SK-N-SH treated with all-trans-retinoic acid at 6 μM for 48 hours (cell line): ENCODE measurements around the gene TMEM184A.

Experiments used
- ARNTL ChIP-seq: fragments of 450-650 bp; formaldehyde crosslinking; IDR thresholded peaks from 2 replicates; pipeline ENCODE4 v1.5.0; 2020; ENCODE audit warnings: low read depth, mild to moderate bottlenecking, moderate library complexity, borderline replicate concordance
- RARB ChIP-seq: fragments of 250-450 bp; sonication (Bioruptor Pico); IDR thresholded peaks from 2 replicates; pipeline ENCODE4 v1.8.0; 2021; ENCODE audit warnings: mild to moderate bottlenecking, moderate library complexity
- SNAI2 ChIP-seq: fragments of 250-450 bp; sonication (Bioruptor Pico); IDR thresholded peaks from 2 replicates; pipeline ENCODE4 v1.5.0; 2020; ENCODE audit warnings: mild to moderate bottlenecking, moderate library complexity
- TCF4 ChIP-seq: fragments of 250-450 bp; sonication (Bioruptor Pico); IDR thresholded peaks from 2 replicates; pipeline ENCODE4 v1.8.0; 2021; ENCODE audit warnings: mild to moderate bottlenecking, moderate library complexity, borderline replicate concordance
- TOX ChIP-seq: fragments of 250-450 bp; sonication (Bioruptor Pico); IDR thresholded peaks from 2 replicates; pipeline ENCODE4 v1.8.0; 2021; ENCODE audit warnings: mild to moderate bottlenecking, moderate library complexity, borderline replicate concordance
- ZC3H10 ChIP-seq: fragments of 250-450 bp; sonication (Bioruptor Pico); IDR thresholded peaks from 2 replicates; pipeline ENCODE4 v1.5.1; 2021; ENCODE audit warnings: mild to moderate bottlenecking, moderate library complexity
- ZNF70 ChIP-seq: fragments of 450-650 bp; formaldehyde crosslinking; IDR thresholded peaks from 2 replicates; pipeline ENCODE4 v1.5.0; 2020; ENCODE audit warnings: mild to moderate bottlenecking, moderate library complexity
- TF ChIP-seq, protein P1 (sequence below): fragments of 250-450 bp; sonication (Bioruptor Pico); IDR thresholded peaks from 2 replicates; pipeline ENCODE4 v1.8.0; 2020; ENCODE audit warnings: mild to moderate bottlenecking, moderate library complexity, borderline replicate concordance
- TF ChIP-seq, protein P2 (sequence below): fragments of 250-450 bp; sonication (Bioruptor Pico); IDR thresholded peaks from 2 replicates; pipeline ENCODE4 v1.5.1; 2021; ENCODE audit warnings: mild to moderate bottlenecking, moderate library complexity

DNA sequence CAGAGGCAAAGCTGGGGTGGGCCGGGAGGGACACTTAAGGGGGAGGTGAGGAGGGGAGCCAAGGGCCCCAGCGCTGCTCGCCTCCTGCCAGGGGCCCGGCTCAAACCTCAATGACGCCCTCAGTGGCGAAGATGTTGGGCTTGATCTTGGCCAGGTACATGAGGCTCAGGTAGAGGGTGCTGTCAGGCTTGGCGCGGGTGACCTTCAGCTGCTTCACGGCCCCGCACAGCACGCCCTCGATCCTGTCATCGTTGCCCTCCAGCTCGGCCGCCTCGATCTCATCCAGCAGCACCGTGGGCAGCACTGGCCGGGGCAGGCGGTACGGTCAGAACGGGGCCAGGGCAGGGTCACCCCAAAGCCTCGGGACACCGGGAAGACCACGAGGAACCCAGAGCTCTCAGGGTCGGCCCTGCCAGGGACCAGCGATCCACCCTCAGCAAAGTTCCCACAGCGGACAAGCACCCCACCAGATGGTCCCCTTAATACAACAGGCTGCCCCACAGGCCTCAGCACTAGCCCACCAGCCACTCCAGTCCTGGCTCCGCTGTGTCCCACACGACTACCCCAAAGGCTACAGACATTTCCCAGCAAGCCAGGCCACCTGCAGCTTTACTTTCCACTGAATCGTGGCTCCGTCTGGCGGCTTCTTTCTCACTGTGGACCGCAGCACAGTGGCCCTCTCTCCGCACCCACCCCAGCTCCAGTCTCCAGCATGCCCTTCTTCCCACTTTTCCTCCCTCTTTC lies 55.8 kb downstream of the TMEM184A start:
- TF ChIP-seq RARB (CRISPR knock-in tag) (no peak), TCF4 (CRISPR knock-in tag) (no peak), SNAI2 (CRISPR knock-in tag) (no peak), ARNTL (CRISPR knock-in tag) (no peak), ZC3H10 (CRISPR knock-in tag) (no peak), TOX (CRISPR knock-in tag) (no peak), ZNF70 (CRISPR knock-in tag) (no peak)
- TF ChIP-seq, protein P1, sequence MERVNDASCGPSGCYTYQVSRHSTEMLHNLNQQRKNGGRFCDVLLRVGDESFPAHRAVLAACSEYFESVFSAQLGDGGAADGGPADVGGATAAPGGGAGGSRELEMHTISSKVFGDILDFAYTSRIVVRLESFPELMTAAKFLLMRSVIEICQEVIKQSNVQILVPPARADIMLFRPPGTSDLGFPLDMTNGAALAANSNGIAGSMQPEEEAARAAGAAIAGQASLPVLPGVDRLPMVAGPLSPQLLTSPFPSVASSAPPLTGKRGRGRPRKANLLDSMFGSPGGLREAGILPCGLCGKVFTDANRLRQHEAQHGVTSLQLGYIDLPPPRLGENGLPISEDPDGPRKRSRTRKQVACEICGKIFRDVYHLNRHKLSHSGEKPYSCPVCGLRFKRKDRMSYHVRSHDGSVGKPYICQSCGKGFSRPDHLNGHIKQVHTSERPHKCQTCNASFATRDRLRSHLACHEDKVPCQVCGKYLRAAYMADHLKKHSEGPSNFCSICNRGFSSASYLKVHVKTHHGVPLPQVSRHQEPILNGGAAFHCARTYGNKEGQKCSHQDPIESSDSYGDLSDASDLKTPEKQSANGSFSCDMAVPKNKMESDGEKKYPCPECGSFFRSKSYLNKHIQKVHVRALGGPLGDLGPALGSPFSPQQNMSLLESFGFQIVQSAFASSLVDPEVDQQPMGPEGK (CRISPR knock-in tag), result no peak
- TF ChIP-seq, protein P2, sequence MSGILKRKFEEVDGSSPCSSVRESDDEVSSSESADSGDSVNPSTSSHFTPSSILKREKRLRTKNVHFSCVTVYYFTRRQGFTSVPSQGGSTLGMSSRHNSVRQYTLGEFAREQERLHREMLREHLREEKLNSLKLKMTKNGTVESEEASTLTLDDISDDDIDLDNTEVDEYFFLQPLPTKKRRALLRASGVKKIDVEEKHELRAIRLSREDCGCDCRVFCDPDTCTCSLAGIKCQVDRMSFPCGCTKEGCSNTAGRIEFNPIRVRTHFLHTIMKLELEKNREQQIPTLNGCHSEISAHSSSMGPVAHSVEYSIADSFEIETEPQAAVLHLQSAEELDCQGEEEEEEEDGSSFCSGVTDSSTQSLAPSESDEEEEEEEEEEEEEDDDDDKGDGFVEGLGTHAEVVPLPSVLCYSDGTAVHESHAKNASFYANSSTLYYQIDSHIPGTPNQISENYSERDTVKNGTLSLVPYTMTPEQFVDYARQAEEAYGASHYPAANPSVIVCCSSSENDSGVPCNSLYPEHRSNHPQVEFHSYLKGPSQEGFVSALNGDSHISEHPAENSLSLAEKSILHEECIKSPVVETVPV (CRISPR knock-in tag), result no peak
